K562 (cell line): ENCODE measurements around the gene KIZ. TPM values are rescaled to one million over a fixed set of nuclear protein-coding genes. Genes with fewer than 3 reads are reported as not detected.

Experiments used
- ATAC-seq: fragments of 200-7000 bp; cut with Tn5 transposase; 3 replicates; pipeline ENCODE4 v1.9.1; 2020; ENCODE audit warnings: moderate library complexity
- BruUV-seq: library from RNA; stranded (reverse); fragments of 400-500 nt; replicated peaks from 2 replicates; lab custom pipeline; 2021; lab: Mats Ljungman, UMichigan
- CTCF ChIA-PET: fragments of 300-600 bp; formaldehyde crosslinking; extraction: SDS; loops from one replicate; lab custom pipeline; 2021; ENCODE audit warnings: low intra/inter-chr PET ratio; lab: Yijun Ruan, JAX
- POLR2A ChIA-PET: fragments of 300-600, 350-650 bp; sonication (Branson Sonifier 250); formaldehyde crosslinking; extraction: SDS; loops from one replicate; lab custom pipeline; 2021; ENCODE audit warnings: antibody characterized with exemption, inconsistent platforms; lab: Yijun Ruan, JAX
- DNase-seq, 4 experiments: peaks; one replicate each; pipeline versions ENCODE4 v3.0.0 to v3.0.0-alpha.2; 2011 to 2018; ENCODE audit warnings: low spot score in 3 of 4, mixed read lengths in 3 of 4; ENCODE audit errors: extremely low read depth in 1 of 4
- FAIRE-seq: peaks from 2 replicates; lab custom pipeline; 2011; peaks lifted over from hg19 to GRCh38; lab: Jason Lieb, UNC
- H2AFZ ChIP-seq: 2 replicates; pipeline ENCODE4 v1.6.0; 2011; ENCODE audit warnings: low read depth, low read length, control low read depth, inconsistent platforms
- H3K27ac ChIP-seq: fragments of 200-600 bp; 3 replicates; pipeline ENCODE4 v1.8.0; 2011; ENCODE audit warnings: low read depth, mild to moderate bottlenecking, control low read depth, inconsistent platforms, low read length, moderate library complexity, mixed read lengths; ENCODE audit errors: extremely low read depth
- H3K27me3 ChIP-seq, 2 experiments: fragments of 300-600 bp in 1 of 2; 2 replicates in 1 of 2; 3 replicates in 1 of 2; pipeline versions ENCODE4 v1.6.0 to v1.8.0; 2011; ENCODE audit warnings: inconsistent platforms in 2 of 2, low read length in 2 of 2, mild to moderate bottlenecking in 1 of 2, mixed read lengths in 1 of 2, moderate library complexity in 1 of 2; ENCODE audit not compliant: control insufficient read depth in 2 of 2, insufficient read depth in 2 of 2
- H3K36me3 ChIP-seq: fragments of 300-600 bp; 3 replicates; pipeline ENCODE4 v1.8.0; 2011; ENCODE audit warnings: mild to moderate bottlenecking, low read length, inconsistent platforms; ENCODE audit not compliant: control insufficient read depth, insufficient read depth
- H3K4me1 ChIP-seq, 2 experiments: fragments of 200-600 bp in 1 of 2; replicated peaks in 1 of 2; 2 replicates in 1 of 2; 3 replicates in 1 of 2; pipeline versions ENCODE4 v1.5.1 to v1.8.0; 2011; ENCODE audit warnings: inconsistent platforms in 2 of 2, low read length in 2 of 2, mild to moderate bottlenecking in 1 of 2, mixed read lengths in 1 of 2, moderate library complexity in 1 of 2; ENCODE audit not compliant: control insufficient read depth in 2 of 2, insufficient read depth in 2 of 2
- H3K4me2 ChIP-seq: 2 replicates; pipeline ENCODE4 v1.6.1; 2011; ENCODE audit warnings: low read length, control low read depth, inconsistent platforms, mixed read lengths; ENCODE audit not compliant: insufficient read depth
- H3K4me3 ChIP-seq: fragments of 200-600 bp; sonication (generic), shearing (Covaris generic); 2 replicates; pipeline ENCODE4 v1.5.1; 2016; ENCODE audit warnings: control low read depth, inconsistent platforms
- H3K79me2 ChIP-seq: fragments of 200-600 bp; 3 replicates; pipeline ENCODE4 v1.8.0; 2011; ENCODE audit warnings: low read length, inconsistent platforms; ENCODE audit not compliant: control insufficient read depth, insufficient read depth
- H3K9ac ChIP-seq, 2 experiments: 2 replicates each; pipeline versions ENCODE4 v1.6.0 to v1.6.1; 2011; ENCODE audit warnings: low read depth in 2 of 2, low read length in 2 of 2, control low read depth in 1 of 2, inconsistent platforms in 1 of 2, mild to moderate bottlenecking in 1 of 2, mixed read lengths in 1 of 2; ENCODE audit not compliant: insufficient read depth in 1 of 2
- H3K9me1 ChIP-seq: one replicate; pipeline ENCODE4 v1.6.0; 2011; ENCODE audit warnings: inconsistent platforms, mild to moderate bottlenecking, low read length, moderate library complexity; ENCODE audit not compliant: control insufficient read depth, insufficient read depth
- H3K9me3 ChIP-seq: replicated peaks from 2 replicates; pipeline ENCODE4 v1.5.1; 2011; ENCODE audit warnings: low read depth, low read length, inconsistent platforms; ENCODE audit not compliant: control insufficient read depth, insufficient read depth
- H4K20me1 ChIP-seq: replicated peaks from 2 replicates; pipeline ENCODE4 v1.6.1; 2011; ENCODE audit warnings: low read length, inconsistent platforms, mixed read lengths; ENCODE audit not compliant: control insufficient read depth, insufficient read depth
- E2F1 ChIP-seq: sonication (generic); formaldehyde crosslinking; IDR thresholded peaks from 2 replicates; pipeline ENCODE4 v1.8.1; 2023; ENCODE audit warnings: mild to moderate bottlenecking, missing genetic modification reagents, moderate library complexity
- ELF2 ChIP-seq: fragments of 250-450 bp; sonication (Bioruptor Pico); IDR thresholded peaks from 2 replicates; pipeline ENCODE4 v1.5.0; 2021; ENCODE audit warnings: mild to moderate bottlenecking
- ELF4 ChIP-seq: fragments of 450-650 bp; formaldehyde crosslinking; IDR thresholded peaks from 2 replicates; pipeline ENCODE4 v1.4.0; 2022; ENCODE audit warnings: missing genetic modification characterization
- POLR2B ChIP-seq: fragments of 450-650 bp; IDR thresholded peaks from 2 replicates; pipeline ENCODE4 v1.6.1; 2018; ENCODE audit warnings: low read depth; ENCODE audit not compliant: partially characterized antibody
- SMARCA5 ChIP-seq: fragments of 450-650 bp; IDR thresholded peaks from 2 replicates; pipeline ENCODE4 v1.6.1; 2016
- ZBTB12 ChIP-seq: fragments of 250-450 bp; sonication (Bioruptor Pico); IDR thresholded peaks from 2 replicates; pipeline ENCODE4 v1.4.0; 2020
- ZBTB34 ChIP-seq: fragments of 250-450 bp; sonication (Bioruptor Pico); IDR thresholded peaks from 2 replicates; pipeline ENCODE4 v1.8.0; 2021; ENCODE audit warnings: mild to moderate bottlenecking, moderate library complexity
- ZEB2 ChIP-seq: fragments of 450-650 bp; IDR thresholded peaks from 2 replicates; pipeline ENCODE4 v1.6.1; 2016
- ZNF407 ChIP-seq: fragments of 450-650 bp; IDR thresholded peaks from 2 replicates; pipeline ENCODE4 v1.6.1; 2016; ENCODE audit warnings: low read depth
- WGBS: fragments of 100-300 bp; shearing (Covaris generic); methylation state at CpG from one replicate; pipeline ENCODE4 v1.1.6; 2016; ENCODE audit warnings: low coverage, mixed read lengths; ENCODE audit not compliant: insufficient coverage; ENCODE audit errors: missing lambda C conversion rate; 5-methylcytosine and 5-hydroxymethylcytosine counted together
- in situ Hi-C: fragments of 300-500 bp; cut with MboI; formaldehyde crosslinking; loops from 4 replicates; pipeline ENCODE4 v1.15.0; 2018; ENCODE audit warnings: inconsistent platforms, mixed read lengths
- intact Hi-C: fragments of 100-400 bp; cut with micrococcal nuclease; formaldehyde crosslinking; loops from 2 replicates; pipeline ENCODE4 v1.14.2; 2022
- polyA plus RNA-seq, 8 experiments: library from polyadenylated mRNA; depleted of rRNA in 4 of 8; stranded (reverse) in 5 of 8; unstranded in 3 of 8; fragments of >200 nt; fragmentation: Nextera tagmentation in 2 of 8; fragmentation: Illumina TruSeq in 1 of 8; extraction: Ambion mirVana in 2 of 8; extraction: Trizol in 1 of 8; gene quantifications; 2 replicates each; pipeline versions ENCODE4 v1.2.1 to v1.2.3, GENCODE V29; 2011 to 2014; ENCODE audit warnings: inconsistent platforms in 1 of 8, missing spikeins in 1 of 8
- total RNA-seq, 7 experiments: library from RNA; depleted of rRNA in 6 of 7; stranded (reverse); fragments of >200 nt in 6 of 7; fragmentation: Illumina TruSeq in 2 of 7; extraction: Trizol in 2 of 7; gene quantifications; 2 replicates each; pipeline versions ENCODE4 v1.2.1 to v1.2.3, GENCODE V29; 2011 to 2021; ENCODE audit warnings: low replicate concordance in 1 of 7

KIZ gene
- total and polyA plus RNA-seq, 9 of the 15 experiments (the other 6 are each of a cell fraction or from before 2014, with no cell fraction given), result 4.9 to 21.1 (median 13.5) TPM

- in situ Hi-C loops (no loop called here), intact Hi-C loops (no loop called here)
- FAIRE-seq (no peak), ATAC-seq (no peak), DNase-seq (no peak)
- Histone ChIP-seq H3K27ac (no peak overlapping the region), H3K4me1 (peaks cover 0 to 3% of the 10 kb centered on the region in 2 experiments; a peak in 1 of 5 replicates), H4K20me1 (no peaks in the 10 kb centered on the region), H3K9ac (no peak overlapping the region), H3K4me2 (no peak overlapping the region), H3K4me3 (no peak overlapping the region), H3K9me3 (no peaks in the 10 kb centered on the region), H3K79me2 (no peaks in the 10 kb centered on the region), H3K36me3 (no peaks in the 10 kb centered on the region), H3K27me3 (peaks cover 4 to 31% of the 10 kb centered on the region in 2 experiments; a peak in 4 of 5 replicates), H3K9me1 (no peaks in the 10 kb centered on the region), H2AFZ (no peak overlapping the region)
- no TSS peak for BruUV-seq
- 6% methylated on average over 8 of the region's 8 CpGs for WGBS
- CTCF ChIA-PET, result no interaction called here
- TF ChIP-seq ZBTB34 (CRISPR knock-in tag) (no peak), SMARCA5 (no peak), ELF2 (CRISPR knock-in tag) (no peak), ZNF407 (no peak), ZBTB12 (CRISPR knock-in tag) (no peak), ZEB2 (no peak), ELF4 (CRISPR knock-in tag) (no peak), POLR2B (no peak), E2F1 (CRISPR knock-in tag) (no peak)
- POLR2A ChIA-PET, result no interaction called here
Observed at GRCh38 chr20:21270806-21271205, 144.9 kb downstream of the KIZ start.
